Left ventricle myocardium superior (tissue), 1 donor: ENCODE results near the gene GUCA1C. TPM values are rescaled to one million over a fixed set of nuclear protein-coding genes. Genes with fewer than 3 reads are reported as not detected.

Experiments used
- ATAC-seq: fragments of 200-7000 bp; cut with Tn5 transposase; one replicate; pipeline ENCODE4 v1.9.1; 2020; ENCODE audit warnings: mild to moderate bottlenecking, moderate library complexity
- DNase-seq: peaks from one replicate; pipeline ENCODE4 v3.0.0-alpha.2; 2020
- intact Hi-C: fragments of 100-400 bp; cut with micrococcal nuclease; formaldehyde crosslinking; loops from one replicate; pipeline ENCODE4 v1.11.0; 2022
- total RNA-seq: library from RNA; stranded (reverse); fragmentation: NEBNext Ultra II Directional; extraction: Animal tissue kit (Norgen Biotek cat#: 25700); gene quantifications from one replicate; pipeline ENCODE4 v1.2.1, GENCODE V29; 2021
- donor health status: DM: no; HTN: yes; CAD: no; lungs with severe emphysema.

Gene GUCA1C
- total RNA-seq, 1 donor from 2014 or later = 1.8 TPM

DNA sequence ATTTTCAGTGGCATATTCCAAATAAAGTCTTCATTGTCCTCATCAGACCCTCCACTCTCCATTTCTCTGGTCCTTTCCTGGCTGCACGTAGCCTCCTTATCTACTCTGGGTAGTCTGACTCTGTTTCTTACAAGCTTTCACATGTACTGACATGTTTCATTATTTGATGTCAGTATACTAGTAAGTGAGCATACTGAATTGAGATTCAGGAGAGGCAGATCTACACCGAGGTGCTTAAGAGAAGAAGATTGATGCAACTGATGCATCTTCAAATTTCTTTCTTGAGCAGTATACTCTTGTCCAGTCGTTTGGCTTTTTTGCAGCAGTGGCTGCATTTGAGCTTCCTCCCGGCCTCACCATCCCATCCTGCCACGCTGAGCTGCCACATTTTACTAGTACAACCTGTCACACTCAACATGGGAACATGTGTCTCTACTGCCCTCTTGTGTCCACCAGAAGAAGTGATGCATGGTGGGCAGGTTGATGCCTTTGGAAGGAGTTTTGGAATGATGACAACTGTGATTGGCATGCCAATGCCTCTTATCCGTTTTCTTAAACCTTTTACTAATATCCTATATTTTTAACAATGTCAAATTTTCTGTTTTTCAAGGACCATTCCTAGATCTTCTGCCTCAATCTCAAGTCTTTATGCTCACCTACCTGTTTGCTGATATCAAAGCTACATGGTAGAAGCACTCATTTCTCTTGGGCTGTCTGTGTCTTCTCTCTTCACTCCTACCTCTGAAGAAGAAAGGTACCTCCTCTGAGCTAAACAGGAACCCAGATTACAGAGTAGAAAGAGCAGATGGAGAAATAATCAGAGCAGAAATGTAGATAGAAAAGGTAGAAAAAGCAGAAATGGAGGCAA is 38.7 kb downstream of the GUCA1C start:
- ATAC-seq (peak; percentile 35), DNase-seq (no peak)
- intact Hi-C loops = loop anchor here (10.0 kb wide), 1 partner anchor 250 kb away; no protein-coding TSS in a partner anchor

DNA sequence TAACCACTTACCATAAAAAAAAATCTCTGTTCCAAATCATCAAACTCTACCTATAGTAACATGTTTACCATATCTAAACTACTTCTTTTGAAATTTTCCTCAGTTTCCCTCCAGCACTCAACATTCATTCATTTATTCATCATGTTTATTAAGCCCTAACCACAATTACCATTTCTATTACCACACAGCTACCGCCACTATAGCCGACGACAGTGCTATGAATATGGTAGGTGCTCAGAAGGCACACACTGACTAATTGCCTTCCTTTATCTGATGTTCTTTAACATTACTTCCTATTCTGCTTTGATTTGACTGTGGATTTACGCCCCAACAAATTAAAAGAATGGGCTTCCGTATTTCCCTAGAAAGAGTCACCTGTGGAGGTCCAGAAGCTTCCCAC is 43.9 kb downstream of the GUCA1C start:
- DNase-seq (no peak), ATAC-seq (no peak)
- intact Hi-C loops = loop anchor here (10.0 kb wide), 1 partner anchor 245 kb away; no protein-coding TSS in a partner anchor

- intact Hi-C loops = no loop called here
Observed at GRCh38 chr3:108907194-108907593, 46.5 kb downstream of the GUCA1C start.

GRCh38 chr3:108899530-108899929 is 54.1 kb downstream of the GUCA1C start:
- DNase-seq (no peak), ATAC-seq (no peak)
- intact Hi-C loops = no loop called here

More at GRCh38 chr3:108907194-108907593, 46.5 kb downstream of the GUCA1C start:
- no peak for DNase-seq
- ATAC-seq = no peak

- DNase-seq (no peak), ATAC-seq (no peak)
- intact Hi-C loops = no loop called here
Observed at GRCh38 chr3:108897883-108898282, 55.8 kb downstream of the GUCA1C start.

- no peak for ATAC-seq
- intact Hi-C loops = no loop called here
- no peak for DNase-seq
Observed at GRCh38 chr3:108894981-108895380, 58.7 kb downstream of the GUCA1C start.

DNA sequence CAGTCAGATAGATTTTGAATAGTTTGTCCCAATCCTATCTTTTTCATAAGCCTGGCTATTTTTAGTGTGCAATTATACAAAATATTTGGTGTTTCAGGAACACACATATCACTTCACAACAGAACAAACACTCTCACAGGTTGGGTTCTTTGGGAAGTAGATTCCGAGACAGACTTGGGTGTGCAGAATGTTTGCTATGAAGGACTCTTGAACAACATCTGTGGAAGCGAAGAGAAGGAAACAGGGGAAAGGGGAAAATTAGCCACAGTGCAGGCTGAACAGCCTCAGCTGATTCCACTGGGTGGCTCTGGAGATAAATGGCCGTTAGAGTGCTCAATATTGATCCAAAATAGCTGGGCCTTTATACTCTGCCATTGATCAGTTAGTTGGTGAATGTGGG is 61.8 kb downstream of the GUCA1C start:
- no peak for ATAC-seq
- intact Hi-C loops = no loop called here
- DNase-seq = no peak

GRCh38 chr3:108887777-108888176 is 65.9 kb downstream of the GUCA1C start:
- intact Hi-C loops = no loop called here
- no peak for DNase-seq
- no peak for ATAC-seq

DNA sequence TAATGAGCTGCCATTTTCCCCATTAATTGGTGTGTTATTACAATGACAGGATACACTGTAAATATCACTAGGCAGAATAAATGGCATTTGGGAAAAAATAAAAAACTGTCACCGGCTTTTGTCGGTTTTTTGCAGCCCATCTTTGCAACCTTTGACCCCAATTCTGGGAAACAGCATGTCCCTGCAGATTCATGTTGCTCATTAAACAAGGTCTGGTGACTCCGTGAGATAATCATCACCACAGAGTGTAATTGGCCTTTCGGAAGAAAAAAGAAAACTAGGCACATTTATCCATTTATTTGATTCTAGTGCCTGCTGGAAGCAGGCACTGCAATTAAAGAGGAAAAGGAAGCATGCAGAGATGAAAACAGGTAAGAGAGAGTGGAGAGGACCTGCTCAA is 66.6 kb downstream of the GUCA1C start:
- DNase-seq = no peak
- no peak for ATAC-seq
- intact Hi-C loops = no loop called here

- intact Hi-C loops = no loop called here
- ATAC-seq = no peak
Observed at GRCh38 chr3:108883373-108883772, 70.3 kb downstream of the GUCA1C start.

GRCh38 chr3:108882762-108883161 is 70.9 kb downstream of the GUCA1C start:
- no peak for DNase-seq
- ATAC-seq = no peak
- intact Hi-C loops = no loop called here

More at GRCh38 chr3:108883373-108883772, 70.3 kb downstream of the GUCA1C start:
- DNase-seq = no peak

DNA sequence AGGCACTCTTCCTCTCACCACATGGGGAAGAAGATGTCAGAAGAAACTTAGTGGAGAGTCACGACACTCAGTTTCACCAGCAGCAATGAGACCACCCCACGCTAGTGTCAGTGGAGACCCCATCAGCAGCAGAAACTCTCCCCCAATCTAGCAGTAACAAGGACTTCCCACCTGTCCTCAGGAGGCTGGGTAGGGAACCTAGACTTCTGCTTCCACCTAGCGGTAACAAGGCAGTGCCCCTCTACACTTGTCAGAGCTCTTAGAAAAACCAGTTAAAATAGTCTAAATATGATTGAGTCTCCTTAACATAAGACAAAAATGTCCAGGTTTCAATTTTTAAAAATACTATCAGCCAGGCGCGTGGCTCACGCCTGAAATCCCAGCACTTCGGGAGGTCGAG is 73.8 kb downstream of the GUCA1C start:
- intact Hi-C loops = no loop called here
- DNase-seq = no peak
- ATAC-seq = no peak

- no peak for DNase-seq
- intact Hi-C loops = no loop called here
- ATAC-seq = no peak
Observed at GRCh38 chr3:108877901-108878300, 75.8 kb downstream of the GUCA1C start.

DNA sequence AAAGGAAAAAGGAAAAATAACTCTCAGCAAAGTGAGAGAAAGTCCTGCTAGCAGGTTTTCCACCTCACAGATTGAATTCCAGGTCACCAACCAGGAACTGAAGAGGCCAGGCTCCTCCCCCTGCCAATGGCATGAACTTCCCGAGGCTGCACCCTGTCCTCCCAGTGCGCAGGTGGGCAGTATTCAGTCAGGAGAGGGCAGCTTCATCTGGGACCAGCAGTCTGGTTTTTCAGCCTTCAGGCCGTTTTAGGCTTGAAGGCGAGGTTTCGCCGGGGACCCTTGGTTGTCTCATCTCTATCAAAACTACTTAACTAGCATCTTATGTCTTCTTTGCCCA is 89.9 kb downstream of the GUCA1C start:
- intact Hi-C loops = no loop called here
- no peak for ATAC-seq
- DNase-seq = no peak

DNA sequence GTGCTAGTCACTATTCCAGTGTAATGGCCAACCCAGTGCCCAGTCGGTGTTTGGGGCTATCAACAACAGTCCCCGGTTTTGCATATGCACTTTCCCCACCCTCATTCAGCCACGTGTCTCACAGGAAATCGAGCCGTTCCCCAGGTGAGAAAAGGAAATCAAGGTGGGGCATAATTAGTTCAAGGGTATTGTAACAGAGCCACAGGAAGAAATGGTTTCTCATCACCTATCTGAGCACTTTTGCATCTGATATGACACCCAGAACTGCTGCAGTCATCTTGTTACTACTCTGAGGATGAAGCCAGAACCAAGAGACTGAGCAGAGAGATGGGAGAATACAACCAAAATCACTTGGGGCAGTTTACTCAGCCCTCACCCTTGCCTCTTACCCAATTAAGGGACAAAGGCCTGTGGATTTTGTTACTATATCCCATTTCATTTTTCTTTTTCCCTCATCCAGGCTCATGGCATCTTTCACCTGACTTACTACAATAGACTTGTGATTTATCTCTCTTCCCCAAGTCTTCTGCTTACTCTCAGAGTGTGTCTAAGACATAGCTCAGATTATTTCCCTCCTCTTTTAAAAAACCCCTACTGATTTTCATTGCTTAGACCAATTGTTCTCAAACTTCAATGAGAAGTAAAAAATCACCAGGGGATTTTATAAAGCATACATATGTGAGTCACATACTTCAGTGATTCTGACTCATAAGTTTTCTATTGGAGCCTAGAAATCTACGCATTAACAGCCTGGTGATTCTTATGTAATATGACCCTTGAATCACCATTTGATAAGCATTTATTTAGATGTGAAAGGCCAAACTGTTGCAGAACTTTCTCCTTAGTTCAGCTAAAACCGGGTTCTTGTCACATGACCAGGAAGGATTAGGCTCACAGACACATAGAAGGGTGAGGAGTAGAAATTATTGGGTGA is 90.5 kb downstream of the GUCA1C start:
- DNase-seq (no peak), ATAC-seq (no peak)
- intact Hi-C loops = no loop called here

GRCh38 chr3:108861401-108861800 is 92.3 kb downstream of the GUCA1C start:
- intact Hi-C loops = no loop called here
- ATAC-seq (no peak), DNase-seq (no peak)
